Mesendoderm (in vitro differentiated cells): ENCODE data around the gene KRTAP21-1.

Experiments used
- DNase-seq: peaks from one replicate; pipeline ENCODE4 v3.0.0; 2013
- H2AK5ac ChIP-seq: 2 replicates; pipeline ENCODE4 v1.6.1; 2013; ENCODE audit warnings: low read length, inconsistent platforms
- H2BK120ac ChIP-seq: 2 replicates; pipeline ENCODE4 v1.6.1; 2013; ENCODE audit warnings: low read depth, mild to moderate bottlenecking, low read length, moderate library complexity, mixed read lengths
- H2BK15ac ChIP-seq: replicated peaks from 2 replicates; pipeline ENCODE4 v1.6.1; 2013; ENCODE audit warnings: low read depth, mild to moderate bottlenecking, moderate library complexity
- H2BK5ac ChIP-seq: 2 replicates; pipeline ENCODE4 v1.6.1; 2013; ENCODE audit warnings: low read length, inconsistent platforms
- H3K18ac ChIP-seq: 2 replicates; pipeline ENCODE4 v1.6.1; 2013; ENCODE audit warnings: mild to moderate bottlenecking, low read length, mixed read lengths
- H3K23ac ChIP-seq: one replicate; pipeline ENCODE4 v1.6.1; 2013; ENCODE audit warnings: low read length
- H3K27ac ChIP-seq: 2 replicates; pipeline ENCODE4 v1.5.1; 2013; ENCODE audit warnings: low read depth, mild to moderate bottlenecking, inconsistent platforms, low read length, moderate library complexity
- H3K27me3 ChIP-seq: 2 replicates; pipeline ENCODE4 v1.6.1; 2013; ENCODE audit warnings: low read length, control low read depth, mild to moderate bottlenecking, inconsistent platforms; ENCODE audit not compliant: insufficient read depth, poor library complexity
- H3K36me3 ChIP-seq: 2 replicates; pipeline ENCODE4 v1.6.1; 2013; ENCODE audit warnings: low read length, inconsistent platforms; ENCODE audit not compliant: control insufficient read depth, insufficient read depth
- H3K4ac ChIP-seq: one replicate; pipeline ENCODE4 v1.6.1; 2013; ENCODE audit warnings: low read depth, mild to moderate bottlenecking, low read length, moderate library complexity
- H3K4me1 ChIP-seq: 2 replicates; pipeline ENCODE4 v1.6.1; 2013; ENCODE audit warnings: low read depth, low read length, inconsistent platforms; ENCODE audit not compliant: control insufficient read depth
- H3K4me2 ChIP-seq: 2 replicates; pipeline ENCODE4 v1.6.1; 2013; ENCODE audit warnings: low read length
- H3K4me3 ChIP-seq: 2 replicates; pipeline ENCODE4 v1.5.1; 2013; ENCODE audit warnings: mild to moderate bottlenecking, low read length
- H3K56ac ChIP-seq: one replicate; pipeline ENCODE4 v1.6.1; 2013; ENCODE audit warnings: low read length
- H3K79me1 ChIP-seq: 2 replicates; pipeline ENCODE4 v1.6.1; 2013; ENCODE audit warnings: low read length, inconsistent platforms
- H3K79me2 ChIP-seq: 2 replicates; pipeline ENCODE4 v1.6.1; 2013; ENCODE audit warnings: mild to moderate bottlenecking, low read length; ENCODE audit not compliant: control insufficient read depth, insufficient read depth
- H3K9ac ChIP-seq: 2 replicates; pipeline ENCODE4 v1.6.1; 2013; ENCODE audit warnings: low read length, inconsistent platforms
- H4K5ac ChIP-seq: one replicate; pipeline ENCODE4 v1.6.1; 2013; ENCODE audit warnings: low read length
- H4K8ac ChIP-seq: one replicate; pipeline ENCODE4 v1.6.1; 2013; ENCODE audit warnings: low read depth, mild to moderate bottlenecking, control low read depth, low read length, moderate library complexity
- WGBS: extraction: QIAGEN DNeasy Blood & Tissue Kit; methylation state at CpG from one replicate; pipeline ENCODE4 v1.1.7; 2013; ENCODE audit warnings: low lambda C conversion rate, missing lambda C conversion rate; ENCODE audit not compliant: insufficient coverage; ENCODE audit errors: extremely low coverage; 5-methylcytosine and 5-hydroxymethylcytosine counted together

KRTAP21-1 gene

GRCh38 chr21:30760776-30761175 is 5.5 kb upstream of the KRTAP21-1 start:
- Histone ChIP-seq H3K18ac (no peak overlapping the region), H3K56ac (no peak overlapping the region), H2AK5ac (no peak overlapping the region), H3K4me2 (no peak overlapping the region), H3K79me1 (no peaks in the 10 kb centered on the region), H4K8ac (no peak overlapping the region), H3K27ac (no peak overlapping the region), H3K27me3 (no peaks in the 10 kb centered on the region), H3K36me3 (no peaks in the 10 kb centered on the region), H2BK15ac (no peak overlapping the region), H3K4ac (no peak overlapping the region), H2BK5ac (no peak overlapping the region), H2BK120ac (no peak overlapping the region), H3K4me3 (no peak overlapping the region), H3K4me1 (no peaks in the 10 kb centered on the region), H3K79me2 (no peaks in the 10 kb centered on the region), H4K5ac (no peak overlapping the region), H3K23ac (no peak overlapping the region), H3K9ac (no peak overlapping the region)
- DNase-seq: no peak
- no CpG with 5 or more reads among the region's 2 CpGs for WGBS

- Histone ChIP-seq H3K18ac (no peak overlapping the region), H3K56ac (no peak overlapping the region), H3K79me2 (no peaks in the 10 kb centered on the region), H4K8ac (no peak overlapping the region), H3K9ac (no peak overlapping the region), H3K36me3 (no peaks in the 10 kb centered on the region), H3K27me3 (no peaks in the 10 kb centered on the region), H3K4me3 (no peak overlapping the region), H3K27ac (no peak overlapping the region), H3K79me1 (no peaks in the 10 kb centered on the region), H4K5ac (no peak overlapping the region), H3K4ac (no peak overlapping the region), H3K23ac (no peak overlapping the region), H3K4me1 (no peaks in the 10 kb centered on the region), H2BK5ac (no peak overlapping the region), H2BK120ac (no peak overlapping the region), H2BK15ac (no peak overlapping the region), H3K4me2 (no peak overlapping the region), H2AK5ac (no peak overlapping the region)
- WGBS: no CpG with 5 or more reads among the region's 2 CpGs
- DNase-seq: no peak
Measured at GRCh38 chr21:30758306-30758705, 3.1 kb upstream of the KRTAP21-1 start.

GRCh38 chr21:30747159-30747558 is 8.1 kb downstream of the KRTAP21-1 start, which contains the start of gene KRTAP21-2:
Gene KRTAP21-2 (minus strand): TSS chr21:30747259. CDS start chr21:30747202, 57 bp downstream.
- no peak within 1 kb of the TSS for H3K4me3 ChIP-seq
- H3K79me2 ChIP-seq: no peaks in the 10 kb centered on the region
- no peak for DNase-seq
- no peak within 1 kb of the TSS for H2BK120ac ChIP-seq
- no peak within 1 kb of the TSS for H3K9ac ChIP-seq
- no peak within 1 kb of the TSS for H3K56ac ChIP-seq
- H3K27ac ChIP-seq: no peak within 1 kb of the TSS
- no peaks in the 10 kb centered on the region for H3K36me3 ChIP-seq
- no peak within 1 kb of the TSS for H2BK15ac ChIP-seq
- no peak within 1 kb of the TSS for H4K8ac ChIP-seq
- no peaks in the 10 kb centered on the region for H3K4me1 ChIP-seq
- no peak within 1 kb of the TSS for H3K18ac ChIP-seq
- H2AK5ac ChIP-seq: no peak within 1 kb of the TSS
- H4K5ac ChIP-seq: no peak within 1 kb of the TSS
- no peaks in the 10 kb centered on the region for H3K27me3 ChIP-seq
- H3K79me1 ChIP-seq: no peaks in the 10 kb centered on the region
- no peak within 1 kb of the TSS for H3K4ac ChIP-seq
- no peak within 1 kb of the TSS for H3K4me2 ChIP-seq
- no peak within 1 kb of the TSS for H2BK5ac ChIP-seq
- no peak within 1 kb of the TSS for H3K23ac ChIP-seq

- H2BK15ac ChIP-seq: no peak overlapping the region
- WGBS: no CpG with 5 or more reads among the region's 2 CpGs
- H3K27ac ChIP-seq: no peak overlapping the region
- no peak overlapping the region for H3K4ac ChIP-seq
- no peaks in the 10 kb centered on the region for H3K79me1 ChIP-seq
- H3K56ac ChIP-seq: no peak overlapping the region
- H3K79me2 ChIP-seq: no peaks in the 10 kb centered on the region
- no peak overlapping the region for H3K18ac ChIP-seq
- no peak overlapping the region for H4K8ac ChIP-seq
- no peak overlapping the region for H2BK5ac ChIP-seq
- no peaks in the 10 kb centered on the region for H3K36me3 ChIP-seq
- H3K23ac ChIP-seq: no peak overlapping the region
- H2AK5ac ChIP-seq: no peak overlapping the region
- no peak for DNase-seq
- no peaks in the 10 kb centered on the region for H3K4me1 ChIP-seq
- H3K4me2 ChIP-seq: no peak overlapping the region
- H4K5ac ChIP-seq: no peak overlapping the region
- H3K9ac ChIP-seq: no peak overlapping the region
- no peak overlapping the region for H2BK120ac ChIP-seq
- no peaks in the 10 kb centered on the region for H3K27me3 ChIP-seq
- no peak overlapping the region for H3K4me3 ChIP-seq
Measured at GRCh38 chr21:30740462-30740861, 14.8 kb downstream of the KRTAP21-1 start.

GRCh38 chr21:30733026-30733425 is 22.2 kb downstream of the KRTAP21-1 start:
- Histone ChIP-seq H3K4me3 (no peak overlapping the region), H3K4ac (no peak overlapping the region), H2BK15ac (no peak overlapping the region), H3K56ac (no peak overlapping the region), H4K8ac (no peak overlapping the region), H3K4me1 (no peaks in the 10 kb centered on the region), H3K27me3 (no peaks in the 10 kb centered on the region), H3K27ac (no peak overlapping the region), H2AK5ac (no peak overlapping the region), H3K18ac (no peak overlapping the region), H3K9ac (no peak overlapping the region), H3K79me2 (no peaks in the 10 kb centered on the region), H3K79me1 (no peaks in the 10 kb centered on the region), H2BK120ac (no peak overlapping the region), H4K5ac (no peak overlapping the region), H3K36me3 (no peaks in the 10 kb centered on the region), H3K4me2 (no peak overlapping the region), H3K23ac (no peak overlapping the region), H2BK5ac (no peak overlapping the region)
- WGBS: no CpG with 5 or more reads among the region's 1 CpG
- no peak for DNase-seq

- no peak overlapping the region for H3K56ac ChIP-seq
- no peaks in the 10 kb centered on the region for H3K79me2 ChIP-seq
- no peaks in the 10 kb centered on the region for H3K4me1 ChIP-seq
- H2BK5ac ChIP-seq: no peak overlapping the region
- H3K36me3 ChIP-seq: no peaks in the 10 kb centered on the region
- no peak overlapping the region for H3K27ac ChIP-seq
- no peak overlapping the region for H3K23ac ChIP-seq
- no peak overlapping the region for H2BK120ac ChIP-seq
- H4K8ac ChIP-seq: no peak overlapping the region
- no peak overlapping the region for H3K4me2 ChIP-seq
- H3K9ac ChIP-seq: no peak overlapping the region
- no peak for DNase-seq
- H3K18ac ChIP-seq: no peak overlapping the region
- no peak overlapping the region for H2BK15ac ChIP-seq
- no peaks in the 10 kb centered on the region for H3K27me3 ChIP-seq
- no peak overlapping the region for H2AK5ac ChIP-seq
- no peak overlapping the region for H4K5ac ChIP-seq
- H3K79me1 ChIP-seq: no peaks in the 10 kb centered on the region
- WGBS: no CpG with 5 or more reads among the region's 1 CpG
- H3K4me3 ChIP-seq: no peak overlapping the region
- no peak overlapping the region for H3K4ac ChIP-seq
Measured at GRCh38 chr21:30726726-30727125, 28.5 kb downstream of the KRTAP21-1 start.
